HepG2 (cell line): Measurements from ENCODE around the gene MXRA7. TPM values are rescaled to one million over a fixed set of nuclear protein-coding genes. Genes with fewer than 3 reads are reported as not detected.

Experiments used
- DMTF1 ChIP-seq: sonication (generic); formaldehyde crosslinking; IDR thresholded peaks from 2 replicates; pipeline ENCODE4 v1.4.0; 2020; ENCODE audit warnings: mild to moderate bottlenecking, missing genetic modification reagents
- E2F1 ChIP-seq: sonication (generic); formaldehyde crosslinking; IDR thresholded peaks from 2 replicates; pipeline ENCODE4 v1.5.0; 2020; ENCODE audit warnings: missing genetic modification reagents
- FOXJ3 ChIP-seq: sonication (generic); formaldehyde crosslinking; IDR thresholded peaks from 2 replicates; pipeline ENCODE4 v1.4.0; 2020; ENCODE audit warnings: missing genetic modification reagents, mild to moderate bottlenecking, borderline replicate concordance
- GLMP ChIP-seq: sonication (generic); formaldehyde crosslinking; IDR thresholded peaks from 2 replicates; pipeline ENCODE4 v1.9.0; 2021; ENCODE audit warnings: missing genetic modification reagents, mild to moderate bottlenecking, borderline replicate concordance
- KDM4B ChIP-seq: sonication (generic); formaldehyde crosslinking; IDR thresholded peaks from 2 replicates; pipeline ENCODE4 v1.4.0; 2020; ENCODE audit warnings: missing genetic modification reagents
- KLF15 ChIP-seq: sonication (generic); formaldehyde crosslinking; IDR thresholded peaks from 2 replicates; pipeline ENCODE4 v1.8.1; 2023; ENCODE audit warnings: borderline replicate concordance, mild to moderate bottlenecking, inconsistent platforms, missing genetic modification reagents, mixed read lengths
- POLR2AphosphoS5 ChIP-seq: IDR thresholded peaks from 2 replicates; pipeline ENCODE4 v1.6.1; 2012; ENCODE audit warnings: low read depth, low read length
- POLR2G ChIP-seq: fragments of 200-400 bp; formaldehyde crosslinking; IDR thresholded peaks from 2 replicates; pipeline ENCODE4 v1.6.1; 2018; ENCODE audit warnings: mild to moderate bottlenecking, low read depth, low read length, moderate library complexity
- RERE ChIP-seq: IDR thresholded peaks from 2 replicates; pipeline ENCODE4 v1.6.1; 2016; ENCODE audit warnings: low read depth, missing genetic modification reagents, missing compliant biosample characterization
- SUZ12 ChIP-seq: fragments of 150-350 bp; IDR thresholded peaks from 2 replicates; pipeline ENCODE4 v1.6.1; 2014; ENCODE audit warnings: low read depth, low read length
- TEAD3 ChIP-seq: optimal IDR thresholded peaks from 2 replicates; pipeline ENCODE3; 2016; ENCODE audit warnings: borderline replicate concordance
- YEATS2 ChIP-seq: sonication (generic); formaldehyde crosslinking; IDR thresholded peaks from 2 replicates; pipeline ENCODE4 v1.4.0; 2020; ENCODE audit warnings: missing genetic modification reagents, borderline replicate concordance
- ZBTB1 ChIP-seq: sonication (generic); formaldehyde crosslinking; IDR thresholded peaks from 2 replicates; pipeline ENCODE4 v1.4.0; 2020; ENCODE audit warnings: missing genetic modification reagents, borderline replicate concordance
- ZFP36 ChIP-seq: fragments of 150-350 bp; IDR thresholded peaks from 2 replicates; pipeline ENCODE4 v1.6.1; 2018; ENCODE audit warnings: borderline replicate concordance, low read length, low read depth; ENCODE audit not compliant: partially characterized antibody
- ZFP36L1 ChIP-seq: sonication (generic); formaldehyde crosslinking; IDR thresholded peaks from 2 replicates; pipeline ENCODE4 v1.8.0; 2022; ENCODE audit warnings: mild to moderate bottlenecking, missing genetic modification reagents, moderate library complexity
- ZNF44 ChIP-seq: sonication (generic); formaldehyde crosslinking; IDR thresholded peaks from 2 replicates; pipeline ENCODE4 v1.5.1; 2020; ENCODE audit warnings: mild to moderate bottlenecking, missing genetic modification reagents
- ZNF567 ChIP-seq: sonication (generic); formaldehyde crosslinking; IDR thresholded peaks from 2 replicates; pipeline ENCODE4 v1.8.1; 2023; ENCODE audit warnings: mild to moderate bottlenecking, missing genetic modification reagents, borderline replicate concordance
- ZNF878 ChIP-seq: sonication (generic); formaldehyde crosslinking; IDR thresholded peaks from 2 replicates; pipeline ENCODE4 v1.8.1; 2023; ENCODE audit warnings: mild to moderate bottlenecking, missing genetic modification reagents, moderate library complexity
- polyA plus RNA-seq, 8 experiments: library from polyadenylated mRNA; depleted of rRNA in 3 of 8; stranded (reverse) in 7 of 8; unstranded in 1 of 8; fragments of >200 nt; fragmentation: Illumina TruSeq in 4 of 8; extraction: Trizol in 4 of 8; gene quantifications; 2 replicates each; pipeline versions ENCODE4 v1.2.1 to v1.2.3, GENCODE V29; 2011 to 2016; ENCODE audit warnings: low read depth in 4 of 8, missing spikeins in 1 of 8, mixed read lengths in 1 of 8; ENCODE audit not compliant: insufficient read depth in 1 of 8
- total RNA-seq, 5 experiments: library from RNA; depleted of rRNA; stranded (reverse); fragments of >200 nt; fragmentation: Illumina TruSeq; extraction: Trizol; gene quantifications; 2 replicates each; pipeline ENCODE4 v1.2.3, GENCODE V29; 2016; ENCODE audit warnings: low read depth in 1 of 5

Gene MXRA7
- total and polyA plus RNA-seq, 2 of the 13 experiments (the other 11 are each of a cell fraction or from before 2014, with no cell fraction given) = 44.8 to 112 TPM

- TF ChIP-seq ZFP36L1 = no peak
- TF ChIP-seq ZBTB1 (CRISPR knock-in tag) = no peak
- TF ChIP-seq ZNF878 (CRISPR knock-in tag) = no peak
- TF ChIP-seq KLF15 = no peak
- TF ChIP-seq ZFP36 = no peak
- TF ChIP-seq DMTF1 (CRISPR knock-in tag) = no peak
- 0 out of 2 replicates have a peak, but pooled peaks have one; percentile 11 for TF ChIP-seq YEATS2 (CRISPR knock-in tag)
- TF ChIP-seq SUZ12 = no peak
- TF ChIP-seq GLMP (CRISPR knock-in tag) = no peak
- TF ChIP-seq POLR2G = no peak
- no peak for TF ChIP-seq FOXJ3 (CRISPR knock-in tag)
- no peak for TF ChIP-seq KDM4B (CRISPR knock-in tag)
- no peak for TF ChIP-seq E2F1 (CRISPR knock-in tag)
- no peak for TF ChIP-seq POLR2AphosphoS5
- TF ChIP-seq TEAD3 (CRISPR knock-in tag) = no peak
- no peak for TF ChIP-seq RERE
- no peak for TF ChIP-seq ZNF567 (CRISPR knock-in tag)
- TF ChIP-seq ZNF44 (CRISPR knock-in tag) = no peak
Measured at GRCh38 chr17:76707985-76708807, 2.6 kb downstream of the MXRA7 start (continued).
